ENCODE data around the gene POLR2F.

The POLR2F gene

DNA sequence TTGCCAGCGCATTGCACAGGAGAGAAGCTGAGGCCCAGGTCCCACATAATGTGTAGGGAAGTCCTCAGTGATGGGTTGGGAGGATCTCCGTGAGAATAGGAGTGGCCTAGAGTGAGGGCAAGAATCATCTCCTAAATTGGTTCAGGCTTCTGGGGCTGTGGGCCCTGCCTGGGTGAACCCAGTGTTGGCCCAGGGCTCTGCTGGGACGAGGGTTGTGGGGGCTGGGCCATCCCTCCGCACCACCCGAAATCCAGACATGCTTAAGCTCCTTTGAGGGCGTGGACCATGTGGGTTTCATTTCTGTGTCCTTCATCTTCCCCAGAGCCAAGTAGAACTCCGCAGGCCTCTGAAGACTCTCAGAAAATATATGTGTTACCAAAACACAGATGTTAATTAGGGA, 43.7 kb upstream of the POLR2F start:
- no peak for DNase-seq (ENCODE audit: low read depth)
- TF ChIP-seq CTCF (IDR thresholded peaks at IDR 0.05; ENCODE audit: control insufficient read depth, extremely low read depth, insufficient read depth), result no peak
- H3K4me3 ChIP-seq (ENCODE audit: low read depth, low read length), result no peak overlapping the region

DNA sequence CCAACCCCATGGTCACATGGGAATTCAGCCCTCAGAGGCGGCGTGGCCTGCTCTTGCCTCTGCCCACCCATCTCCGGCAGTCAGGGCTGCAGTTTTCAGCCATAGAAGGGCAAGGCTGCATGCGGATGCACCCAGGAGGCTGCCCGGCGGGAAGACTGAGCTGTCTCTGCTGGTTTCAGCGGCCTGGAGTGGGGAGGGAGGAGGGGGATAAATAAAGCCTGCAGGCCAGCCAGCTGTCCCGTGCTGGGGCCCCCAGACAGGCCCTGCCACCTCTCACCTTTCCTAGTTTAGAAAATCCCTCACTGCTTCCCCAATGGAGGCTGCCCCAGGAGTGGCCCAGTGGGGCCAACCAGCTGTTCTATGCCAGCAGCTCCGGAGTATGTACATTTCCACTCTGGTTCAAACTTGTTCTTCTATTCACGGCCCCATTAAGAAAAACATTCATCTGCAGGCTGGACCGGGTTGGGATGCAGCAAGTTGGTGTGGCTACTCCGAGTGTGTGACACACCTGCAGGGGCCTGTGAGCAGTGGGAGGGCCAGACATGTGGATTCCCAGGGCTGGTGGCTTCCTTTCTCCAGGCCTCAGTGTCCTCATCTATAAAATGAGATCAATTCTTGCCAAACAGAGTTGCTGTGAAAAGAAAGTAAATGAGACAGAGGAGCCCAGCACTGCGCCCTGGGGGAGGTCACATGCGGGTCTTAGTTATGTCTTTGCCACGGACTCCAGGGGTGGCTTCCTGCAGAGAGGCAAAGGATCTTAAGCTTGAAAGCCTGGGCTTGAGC, 42.4 kb upstream of the POLR2F start:
- no peak overlapping the region for H3K4me3 ChIP-seq (ENCODE audit: low read depth, low read length)
- DNase-seq (ENCODE audit: low read depth), result no peak
- TF ChIP-seq CTCF (IDR thresholded peaks at IDR 0.05; ENCODE audit: control insufficient read depth, extremely low read depth, insufficient read depth), result no peak

DNA sequence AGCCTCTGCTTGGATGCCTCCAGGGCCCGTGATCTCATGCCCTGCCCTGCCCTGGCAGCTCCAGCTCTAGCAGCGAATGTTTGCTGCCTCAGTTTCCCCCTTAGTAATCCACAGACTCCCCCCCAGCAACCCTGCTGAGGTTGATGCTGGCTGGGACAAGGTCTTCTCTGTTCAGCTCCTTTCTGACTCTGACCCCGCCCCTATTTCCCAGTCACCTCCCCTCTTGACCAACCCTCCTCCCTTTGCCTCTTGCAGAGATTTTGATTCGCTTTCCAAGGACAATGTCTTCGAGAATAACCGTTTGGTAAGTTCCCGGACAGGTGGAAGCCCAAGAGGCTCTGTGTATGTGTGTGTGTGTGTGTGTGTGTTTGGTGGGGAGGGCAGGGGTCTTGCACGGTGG, 41.8 kb upstream of the POLR2F start:
- no peak for TF ChIP-seq CTCF (IDR thresholded peaks at IDR 0.05; ENCODE audit: control insufficient read depth, extremely low read depth, insufficient read depth)

DNA sequence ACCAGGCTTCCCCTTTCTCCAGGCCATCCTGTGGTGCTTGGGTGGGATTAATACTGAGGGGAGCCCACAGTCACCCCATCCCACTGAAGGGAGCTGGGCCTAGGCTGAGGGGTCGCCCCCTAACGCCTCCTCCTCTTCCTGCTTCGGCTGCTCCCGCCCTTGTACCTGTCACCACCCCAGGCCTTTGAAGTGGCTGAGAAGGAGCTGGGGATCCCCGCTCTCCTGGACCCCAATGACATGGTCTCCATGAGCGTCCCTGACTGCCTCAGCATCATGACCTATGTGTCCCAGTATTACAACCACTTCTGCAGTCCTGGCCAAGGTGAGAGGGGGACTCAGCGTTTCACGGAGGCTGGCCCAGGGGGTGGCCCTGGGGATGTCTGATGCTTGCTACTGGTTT, 41.3 kb upstream of the POLR2F start:
- no peak for TF ChIP-seq CTCF (IDR thresholded peaks at IDR 0.05; ENCODE audit: control insufficient read depth, extremely low read depth, insufficient read depth)
- no peak for DNase-seq (ENCODE audit: low read depth)
- H3K4me3 ChIP-seq (ENCODE audit: low read depth, low read length), result no peak overlapping the region

More for the DNA sequence above, 41.8 kb upstream of the POLR2F start:
- no peak for DNase-seq (ENCODE audit: low read depth)
- no peak overlapping the region for H3K4me3 ChIP-seq (ENCODE audit: low read depth, low read length)

- no peak overlapping the region for H3K4me3 ChIP-seq (ENCODE audit: low read depth, low read length)
- TF ChIP-seq CTCF (IDR thresholded peaks at IDR 0.05; ENCODE audit: control insufficient read depth, extremely low read depth, insufficient read depth), result no peak
- DNase-seq (ENCODE audit: low read depth), result no peak
Observed at GRCh38 chr22:37913233-37913721, 40.2 kb upstream of the POLR2F start.

- no peak overlapping the region for H3K4me3 ChIP-seq (ENCODE audit: low read depth, low read length)
- no peak for TF ChIP-seq CTCF (IDR thresholded peaks at IDR 0.05; ENCODE audit: control insufficient read depth, extremely low read depth, insufficient read depth)
- DNase-seq (ENCODE audit: low read depth), result no peak
Observed at GRCh38 chr22:37916311-37916710, 37.2 kb upstream of the POLR2F start.
